ENCODE measurements around the gene EPHA6.

The EPHA6 gene

DNA sequence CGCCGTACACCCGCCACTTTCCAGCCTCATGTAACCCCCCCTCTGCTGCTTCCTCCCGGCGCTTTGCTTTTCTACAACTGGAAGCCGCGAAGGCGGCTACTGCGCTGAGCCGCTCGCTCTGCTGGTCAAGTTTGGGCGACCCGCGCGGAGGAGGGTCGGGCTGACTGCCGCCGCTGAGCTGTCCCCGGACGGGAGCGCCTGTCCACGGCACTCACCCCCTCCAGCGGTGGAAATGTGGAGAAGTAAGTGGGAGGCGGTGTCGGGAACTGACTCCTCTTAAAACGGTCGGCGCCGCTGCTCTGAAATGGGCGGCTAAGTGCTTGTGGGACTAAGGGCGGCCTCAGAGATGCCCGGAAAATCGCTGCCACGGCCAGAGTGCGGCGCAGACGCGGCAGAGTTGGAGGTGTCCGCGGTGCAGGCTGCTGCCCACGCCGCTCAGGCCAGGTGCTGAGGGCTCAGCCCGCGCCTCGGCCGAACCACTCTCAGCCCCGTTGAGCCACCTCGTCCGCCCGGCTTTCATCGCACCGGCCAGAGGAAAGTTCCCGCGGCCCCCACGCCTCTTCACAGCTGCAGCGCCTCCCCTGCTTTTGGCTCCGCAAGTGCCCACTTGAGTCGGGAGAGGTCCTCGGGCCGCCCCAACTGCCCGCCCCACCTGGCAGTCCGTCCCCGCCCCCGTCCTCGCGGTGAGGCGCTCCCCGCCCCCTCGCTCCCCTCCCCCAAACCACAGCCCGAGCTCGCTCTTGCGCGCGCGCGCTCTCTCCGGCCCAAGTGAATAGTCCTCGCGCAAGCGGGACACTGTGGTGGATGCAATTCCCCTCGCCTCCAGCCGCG lies at the start of gene EPHA6:
Gene EPHA6 (plus strand): TSS at position 775 of the 831 bp plus-strand sequence.
- no peak for DNase-seq

DNA sequence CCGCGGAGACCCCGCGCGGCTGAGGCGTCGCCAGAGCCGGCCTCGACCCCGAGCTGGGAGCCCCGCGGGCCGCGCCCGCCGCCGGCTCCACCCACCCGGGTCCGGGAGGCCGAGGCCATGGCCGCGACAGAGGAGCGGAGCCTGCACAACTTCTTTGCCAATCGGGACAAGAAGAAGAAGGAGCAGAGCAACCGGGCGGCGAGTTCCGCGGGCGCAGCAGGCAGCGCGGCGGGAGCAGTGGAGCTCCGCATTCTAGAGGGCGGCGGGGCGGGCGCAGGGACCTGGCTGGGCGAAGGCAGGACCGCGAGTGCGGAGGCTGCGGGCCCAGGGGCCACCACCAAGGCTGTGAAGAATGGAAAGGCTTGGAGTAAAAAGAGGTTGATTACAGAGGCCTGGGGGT lies 37.6 kb upstream of the EPHA6 start:
- DNase-seq, result no peak

DNA sequence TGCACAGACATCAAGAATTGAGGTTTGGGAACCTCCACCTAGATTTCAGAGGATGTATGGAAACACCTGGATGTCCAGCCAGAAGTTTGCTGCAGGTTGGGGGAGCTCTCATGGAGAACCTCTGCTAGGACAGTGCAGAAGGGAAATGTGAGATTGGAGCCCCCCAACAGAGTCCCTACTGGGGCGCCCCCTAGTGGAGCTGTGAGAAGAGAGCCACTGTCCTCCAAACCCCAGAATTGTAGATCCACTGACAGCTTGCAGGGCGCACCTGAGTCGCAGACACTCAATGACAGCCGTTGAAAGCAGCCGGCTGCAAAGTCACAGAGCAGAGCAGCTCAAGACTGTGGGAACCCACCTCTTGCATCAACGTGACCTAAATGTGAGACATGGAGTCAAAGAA lies 34.6 kb upstream of the EPHA6 start:
- no peak for DNase-seq

DNA sequence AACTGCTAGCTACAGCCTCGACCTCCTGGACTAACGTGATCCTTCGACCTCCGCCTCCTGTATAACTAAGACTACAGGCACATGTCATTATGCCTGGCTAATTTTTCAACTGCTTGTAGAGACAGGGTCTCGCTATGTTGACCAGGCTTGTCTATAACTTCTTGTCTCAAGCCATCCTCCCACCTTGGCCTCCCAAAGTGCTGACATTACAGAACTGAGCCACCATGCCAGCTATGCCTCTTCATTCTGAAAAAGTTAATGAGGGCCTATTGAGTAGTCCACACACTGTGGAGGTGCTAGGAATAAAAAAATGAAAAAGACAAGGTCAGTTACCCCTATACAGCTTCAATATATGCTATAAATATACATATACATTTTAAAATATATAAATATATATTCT lies 18.3 kb upstream of the EPHA6 start:
- DNase-seq, result no peak

DNA sequence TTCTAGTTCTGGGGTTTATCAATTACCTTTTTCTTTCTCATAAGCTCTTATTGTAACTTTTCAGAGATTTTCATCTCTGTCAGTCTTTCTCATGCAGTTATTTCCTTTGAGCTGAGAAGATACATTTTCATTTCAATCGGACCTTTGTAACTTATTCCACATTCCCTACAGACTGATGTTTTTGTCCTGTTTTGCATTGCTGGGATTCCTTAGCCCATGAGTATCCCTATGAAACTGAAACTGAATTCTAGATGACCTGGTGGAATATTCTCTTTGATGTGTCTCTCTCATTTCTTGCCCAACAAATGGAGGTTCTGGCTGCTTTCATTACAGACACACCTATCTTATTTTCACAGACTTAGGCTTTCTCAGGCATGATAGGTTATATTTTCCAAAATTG lies 10.5 kb upstream of the EPHA6 start:
- no peak for DNase-seq

DNA sequence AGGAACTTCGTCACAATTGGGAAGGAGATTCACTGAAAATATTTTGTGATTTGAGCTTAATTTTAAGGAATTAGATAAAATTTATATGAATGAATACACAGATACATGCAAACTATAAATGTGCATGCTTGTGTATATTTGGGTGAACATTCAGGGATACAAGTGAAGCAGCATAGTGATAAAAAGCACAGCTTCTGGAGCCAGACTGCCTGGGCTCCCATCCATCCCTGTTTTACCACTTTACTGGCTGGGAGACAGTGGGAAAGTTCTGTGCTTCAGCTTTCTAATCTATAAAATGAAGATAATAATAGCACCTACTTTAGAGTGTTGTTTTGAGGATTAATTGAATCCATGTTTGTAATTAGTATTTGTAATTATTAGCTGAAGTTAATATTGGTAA lies 8.1 kb upstream of the EPHA6 start:
- no peak for DNase-seq

DNA sequence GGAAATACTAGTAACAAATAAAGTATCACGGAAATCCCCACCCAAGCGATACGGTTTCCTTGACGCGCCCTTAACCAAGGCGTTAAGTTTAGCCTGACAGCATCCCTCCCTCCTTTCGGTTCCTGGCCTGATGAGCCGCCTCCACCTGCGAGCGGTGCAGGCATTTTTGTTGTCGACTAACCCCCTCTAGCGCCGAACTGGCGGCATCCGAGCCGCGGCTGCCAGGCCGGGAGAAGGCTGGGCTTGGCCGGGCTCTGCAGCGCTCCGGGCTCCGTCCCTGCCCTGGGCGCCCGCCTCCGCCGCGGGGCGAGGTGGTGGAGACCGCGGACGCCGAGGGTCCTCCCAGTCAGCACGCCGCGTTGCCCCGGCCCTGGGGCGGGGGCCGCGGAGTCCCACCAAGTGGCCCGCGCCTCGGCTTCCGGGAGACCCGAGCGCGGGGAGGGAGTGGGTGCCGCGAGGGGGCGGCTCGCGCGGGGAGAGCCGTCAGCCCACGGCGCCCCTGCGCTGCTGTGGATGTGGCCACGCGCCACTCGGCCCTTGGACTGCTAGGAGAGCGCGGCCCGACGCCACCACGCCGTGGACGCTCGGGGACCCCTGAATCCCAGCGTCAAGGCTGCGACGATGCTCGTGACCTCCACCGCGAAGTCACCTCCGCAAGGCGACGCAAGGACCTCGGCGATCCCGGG lies 1.1 kb upstream of the EPHA6 start:
- no peak for DNase-seq

DNA sequence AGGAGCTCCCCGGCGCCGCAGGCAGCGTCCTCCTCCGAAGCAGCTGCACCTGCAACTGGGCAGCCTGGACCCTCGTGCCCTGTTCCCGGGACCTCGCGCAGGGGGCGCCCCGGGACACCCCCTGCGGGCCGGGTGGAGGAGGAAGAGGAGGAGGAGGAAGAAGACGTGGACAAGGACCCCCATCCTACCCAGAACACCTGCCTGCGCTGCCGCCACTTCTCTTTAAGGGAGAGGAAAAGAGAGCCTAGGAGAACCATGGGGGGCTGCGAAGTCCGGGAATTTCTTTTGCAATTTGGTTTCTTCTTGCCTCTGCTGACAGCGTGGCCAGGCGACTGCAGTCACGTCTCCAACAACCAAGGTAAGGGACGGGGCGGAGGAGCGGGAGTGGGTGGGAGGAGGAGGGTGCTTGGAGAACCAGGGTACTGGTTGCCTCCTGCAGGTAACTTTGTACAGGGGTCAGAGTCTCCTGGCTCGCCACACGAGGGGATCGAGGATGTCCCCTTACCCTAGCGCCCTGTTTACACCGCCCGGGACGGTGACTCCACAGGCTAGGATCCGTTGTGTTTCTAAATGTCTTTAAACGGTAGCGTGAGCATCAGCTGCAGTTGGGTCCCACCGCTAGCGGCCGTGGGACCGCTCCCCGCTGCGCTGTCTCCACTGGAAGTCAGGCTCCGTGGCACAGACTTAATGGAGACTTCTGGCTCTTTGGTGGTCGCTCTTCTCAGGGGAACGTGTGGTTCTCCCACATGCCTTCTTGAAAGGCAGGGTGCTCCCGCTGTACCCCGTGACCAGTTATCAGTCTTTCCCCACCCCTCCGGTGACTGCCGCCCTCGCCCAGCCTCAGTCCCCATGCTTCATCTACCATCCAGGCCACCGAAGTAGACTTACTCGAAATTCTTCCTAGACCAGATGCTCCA lies 515 bp downstream of the EPHA6 start:
- DNase-seq, result no peak

DNA sequence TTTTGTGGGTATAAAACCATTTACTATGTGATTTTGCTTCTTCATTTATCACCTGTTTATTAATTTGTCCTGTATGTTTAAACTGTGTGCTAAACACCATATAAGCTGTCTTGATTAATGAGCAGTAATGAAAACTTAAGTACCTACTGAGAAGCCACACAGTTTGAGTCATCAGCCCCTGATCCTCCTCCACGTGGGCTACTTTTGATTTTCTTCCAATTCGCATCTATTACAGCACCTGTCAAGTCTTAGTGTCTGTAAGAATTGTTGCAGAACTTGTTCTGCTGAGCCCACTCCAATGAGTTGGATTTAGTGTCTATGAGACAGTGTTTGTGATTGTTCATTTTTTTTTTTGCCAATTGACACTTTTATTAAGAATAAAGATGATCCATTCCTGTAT lies 16.8 kb downstream of the EPHA6 start:
- DNase-seq, result no peak

DNA sequence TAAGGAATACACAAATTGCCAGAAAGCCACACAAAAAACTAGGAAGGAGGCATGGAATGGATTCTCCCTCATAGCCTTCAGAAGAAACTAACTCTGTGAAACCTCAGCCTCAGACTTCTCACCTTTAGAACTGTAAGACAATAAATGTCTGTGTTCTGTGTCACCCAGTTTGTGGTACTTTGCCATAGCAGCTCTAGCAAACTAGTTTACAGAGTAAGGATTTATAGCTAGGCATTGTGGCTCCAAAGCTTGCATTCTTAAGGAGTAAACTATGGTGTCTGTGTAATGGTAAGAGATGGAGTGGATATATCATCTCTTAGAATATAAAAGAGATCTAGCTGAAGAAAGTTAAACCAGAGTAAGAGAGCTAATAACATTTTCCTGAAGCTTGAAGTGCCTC lies 18.9 kb downstream of the EPHA6 start:
- DNase-seq, result no peak

DNA sequence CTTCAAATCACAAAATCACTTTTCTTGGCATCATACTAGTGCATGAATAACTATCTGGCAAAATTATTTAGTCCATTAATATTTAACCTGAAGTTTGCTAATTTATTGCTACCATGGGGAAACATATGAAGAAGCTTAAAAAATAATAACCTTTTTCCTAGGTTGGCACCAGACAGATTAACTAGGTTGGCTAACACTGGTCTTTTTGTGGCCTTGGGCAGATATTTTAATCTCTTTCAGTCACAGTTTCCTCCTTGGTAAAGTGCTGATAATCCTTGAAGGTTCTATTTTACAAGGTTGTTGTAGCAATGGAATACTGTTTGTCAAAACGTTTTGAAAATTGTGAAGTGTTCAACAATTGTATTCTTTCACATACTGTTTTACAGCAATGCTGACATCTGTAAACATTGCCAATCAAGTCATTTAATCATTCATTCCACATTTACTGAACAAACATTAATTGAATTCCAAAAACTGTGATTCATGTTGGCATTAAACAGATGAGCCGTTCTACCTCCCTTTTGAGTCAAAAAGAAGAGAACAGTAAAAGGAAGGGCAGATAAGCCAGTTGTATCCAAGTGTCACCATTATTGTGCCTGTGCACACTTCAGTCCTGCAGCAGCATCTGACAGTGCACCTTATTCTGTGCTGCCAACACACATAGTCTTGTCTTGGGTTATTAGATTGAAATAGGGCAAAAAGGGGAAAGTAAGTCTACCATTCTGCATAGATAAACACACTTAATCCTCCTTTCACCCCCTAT lies 21.9 kb downstream of the EPHA6 start:
- no peak for DNase-seq

DNA sequence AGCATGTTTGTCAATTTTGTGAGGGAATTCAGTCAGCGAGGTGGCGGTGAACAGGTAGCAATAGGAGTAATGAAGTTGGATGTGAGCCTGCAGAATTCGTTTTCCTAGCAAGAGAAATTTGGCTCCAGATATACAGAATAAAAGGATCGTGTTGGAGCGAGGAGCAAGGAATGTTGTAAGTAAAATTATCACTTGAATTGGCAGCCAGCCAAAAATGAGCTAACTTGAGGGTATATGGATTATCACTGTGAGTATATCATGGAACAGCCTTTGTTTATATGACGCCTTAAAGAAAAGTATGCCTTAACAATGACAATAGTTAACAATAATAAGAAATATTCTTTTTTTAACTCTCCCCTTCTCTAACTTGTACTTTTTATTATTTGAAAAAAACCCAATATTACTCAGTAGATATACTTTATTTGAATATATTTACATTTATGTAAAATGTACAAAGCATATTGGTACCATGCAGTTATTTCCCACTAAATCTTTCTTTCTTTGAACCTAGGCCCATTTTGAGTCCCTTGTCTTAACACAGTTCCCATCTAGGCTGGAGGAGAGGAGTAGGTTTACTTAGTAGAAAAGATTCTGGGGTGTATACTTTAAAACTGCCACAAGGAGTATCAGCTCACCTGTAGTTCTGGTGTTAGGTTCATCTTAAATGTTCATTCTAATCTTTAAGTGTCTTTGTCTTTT lies 29.3 kb downstream of the EPHA6 start:
- DNase-seq, result no peak

DNA sequence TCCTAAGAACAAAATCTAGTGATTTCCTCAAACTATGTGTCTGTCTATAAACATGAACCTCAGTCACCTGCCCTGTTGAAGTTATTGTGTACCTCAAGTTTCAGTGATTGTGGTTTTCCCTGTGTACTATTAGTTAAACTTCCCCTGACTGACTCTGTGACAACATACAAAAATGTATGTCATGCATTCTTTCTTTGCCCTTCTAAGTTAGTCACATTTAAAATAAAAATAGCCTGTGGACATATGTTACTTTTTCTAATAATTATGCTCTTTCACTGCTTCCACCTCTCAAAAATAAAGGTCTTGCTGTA lies 29.8 kb downstream of the EPHA6 start:
- no peak for DNase-seq

DNA sequence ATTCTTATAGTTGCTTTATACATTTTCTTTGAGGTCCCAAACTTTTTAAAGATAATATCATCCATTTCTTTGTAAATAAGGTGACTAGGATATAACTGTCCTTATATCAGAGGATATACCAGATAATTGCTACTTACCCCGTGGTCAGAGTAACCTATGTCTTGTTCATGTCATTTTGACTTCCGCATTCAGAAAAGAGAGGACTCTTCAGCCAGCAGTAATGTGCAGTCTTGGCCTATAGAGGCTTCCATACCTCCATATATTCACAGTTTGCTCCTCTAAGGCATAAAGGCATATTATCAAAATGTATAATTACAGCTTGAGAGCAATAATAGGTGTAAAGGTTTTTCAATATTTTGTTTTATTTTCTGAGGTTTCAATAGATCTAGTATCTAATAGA lies 38.5 kb downstream of the EPHA6 start:
- DNase-seq, result no peak

DNA sequence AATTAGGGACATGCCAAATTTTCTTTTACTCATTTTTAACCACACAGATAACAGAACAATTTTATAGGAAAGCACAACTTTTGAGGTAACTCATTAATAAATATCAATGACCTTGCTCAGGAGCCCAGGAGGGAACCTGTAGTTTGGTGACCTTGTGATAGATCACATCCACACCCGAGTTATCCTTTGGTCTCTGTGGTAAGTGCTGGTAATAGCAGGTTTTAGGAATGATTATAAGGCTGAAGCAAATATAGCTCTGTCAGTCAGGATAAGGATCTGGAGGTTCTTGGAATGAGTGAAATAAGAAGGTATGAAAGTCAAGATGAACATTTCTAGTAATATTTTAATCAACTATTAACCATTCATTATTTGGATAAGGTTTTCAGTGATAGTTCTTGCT lies 46.5 kb downstream of the EPHA6 start:
- DNase-seq, result no peak

DNA sequence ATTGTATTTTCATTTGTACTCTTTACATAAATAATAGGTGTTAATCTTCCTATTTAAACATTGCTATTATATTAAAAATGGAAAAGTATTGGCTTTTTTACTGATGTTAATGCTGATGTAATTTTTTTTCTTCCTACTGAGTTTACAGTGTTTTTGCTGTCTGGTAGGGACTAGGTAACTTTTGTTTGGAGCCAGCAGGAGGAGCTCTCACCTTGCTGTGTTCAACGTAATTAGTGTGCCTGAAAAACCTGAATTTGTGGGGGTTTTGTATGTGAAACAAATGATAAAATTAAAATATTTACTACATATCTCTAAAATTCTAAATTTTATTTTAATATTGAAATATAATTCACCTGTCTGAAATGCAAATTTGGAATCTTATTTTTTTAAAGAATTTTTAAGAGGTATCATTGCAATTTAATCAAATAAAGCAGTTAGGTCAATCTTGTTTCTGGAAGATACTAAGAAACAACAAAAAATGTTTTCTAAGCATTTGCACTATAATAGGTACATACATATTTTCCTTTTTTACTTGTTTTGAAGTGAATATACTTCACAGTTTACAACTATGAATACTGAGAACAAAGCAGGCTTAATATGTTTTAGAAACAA lies 48.8 kb downstream of the EPHA6 start:
- DNase-seq, result peak; percentile 4

DNA sequence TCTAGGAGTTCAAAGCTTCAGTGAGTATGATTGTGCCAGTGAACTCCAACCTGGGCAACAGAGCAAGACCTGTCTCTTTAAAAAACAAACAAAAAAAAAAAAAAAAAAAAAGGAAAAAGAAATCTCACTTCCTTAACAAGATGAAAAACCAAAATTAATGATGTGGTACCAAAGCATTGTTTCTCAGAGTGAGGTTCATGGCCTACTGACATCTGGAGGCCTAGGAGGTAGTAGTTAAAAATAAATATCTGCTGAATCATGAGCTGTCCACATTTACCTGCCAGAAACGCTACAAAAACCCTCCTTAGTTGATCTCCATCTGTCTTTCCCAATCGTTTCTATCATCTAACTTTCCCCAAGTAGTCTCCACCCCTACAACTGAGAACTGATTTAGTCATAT lies 51.2 kb downstream of the EPHA6 start:
- DNase-seq, result no peak

DNA sequence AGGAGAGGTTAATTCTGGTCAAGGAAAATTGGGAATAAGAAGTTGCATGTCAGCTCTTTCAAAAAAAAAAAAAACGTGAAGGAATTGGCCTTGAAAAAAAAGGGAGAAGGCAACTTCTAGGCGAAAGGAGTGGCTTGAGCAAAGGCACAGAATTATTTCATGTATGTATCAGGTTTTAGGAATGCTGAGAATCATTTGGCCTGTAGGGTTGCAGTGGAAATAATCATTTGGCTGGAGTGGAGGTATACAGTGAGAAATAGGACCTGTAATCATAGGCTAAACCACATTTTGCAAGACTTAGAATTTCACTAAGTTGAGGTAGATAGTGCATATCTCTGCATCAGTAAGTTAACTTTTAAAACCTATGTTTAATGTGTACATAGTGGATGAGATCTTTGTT lies 54.9 kb downstream of the EPHA6 start:
- no peak for DNase-seq

DNA sequence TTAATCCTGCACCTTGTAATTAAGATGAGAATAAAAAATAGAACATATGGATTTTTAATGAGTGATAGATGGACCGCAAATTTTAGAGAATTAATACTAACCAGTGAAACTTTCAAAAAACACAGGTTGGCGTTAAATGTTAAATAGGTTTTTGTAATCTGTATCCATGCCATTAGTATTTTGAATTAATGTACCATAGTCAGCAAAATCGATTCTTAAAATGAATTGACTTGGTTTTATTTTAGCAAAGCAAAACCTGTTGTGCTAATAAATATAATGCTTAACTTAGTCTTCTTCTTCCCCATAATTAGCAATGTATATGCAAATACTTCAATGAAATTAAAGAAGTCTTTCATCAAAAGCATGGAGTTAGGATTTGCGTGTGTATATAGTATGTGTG lies 63.1 kb downstream of the EPHA6 start:
- no peak for DNase-seq

DNA sequence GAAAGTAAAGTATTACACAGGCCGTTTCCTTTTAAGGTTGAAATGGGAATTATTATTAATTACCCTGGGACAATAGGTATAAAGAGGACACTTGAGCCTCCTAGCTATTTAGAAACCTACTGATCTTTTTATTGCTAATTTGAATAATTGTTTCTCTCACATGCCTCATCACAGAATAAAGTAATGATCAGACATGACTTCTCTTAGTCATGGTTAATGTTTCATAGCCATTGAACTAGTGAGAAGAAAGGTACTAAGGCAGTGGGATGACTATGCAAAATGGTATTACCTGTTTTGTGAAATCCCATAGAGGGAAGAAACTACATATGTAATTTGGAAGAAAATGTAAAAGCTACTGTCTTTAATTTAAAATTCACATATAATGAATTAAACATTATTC lies 85.6 kb downstream of the EPHA6 start:
- DNase-seq, result no peak

DNA sequence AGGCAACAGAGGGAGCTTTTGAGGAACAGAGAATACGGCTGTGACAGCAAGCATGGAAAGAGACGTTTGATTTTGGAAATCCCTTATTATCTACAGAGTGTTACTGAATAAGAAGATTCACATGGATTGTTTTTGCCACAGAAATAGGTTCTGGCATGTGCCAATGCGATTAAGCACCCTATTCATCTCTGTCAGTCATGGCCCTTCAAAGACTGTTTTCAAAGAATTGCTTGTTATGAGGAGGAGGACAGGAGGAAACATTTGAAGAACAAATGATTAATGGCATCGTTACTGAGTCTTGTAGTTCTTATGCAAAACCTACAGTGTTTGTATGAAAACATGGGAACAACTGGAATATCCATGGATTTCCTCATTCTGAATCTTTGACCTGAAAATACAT lies 86.2 kb downstream of the EPHA6 start:
- DNase-seq, result no peak

DNA sequence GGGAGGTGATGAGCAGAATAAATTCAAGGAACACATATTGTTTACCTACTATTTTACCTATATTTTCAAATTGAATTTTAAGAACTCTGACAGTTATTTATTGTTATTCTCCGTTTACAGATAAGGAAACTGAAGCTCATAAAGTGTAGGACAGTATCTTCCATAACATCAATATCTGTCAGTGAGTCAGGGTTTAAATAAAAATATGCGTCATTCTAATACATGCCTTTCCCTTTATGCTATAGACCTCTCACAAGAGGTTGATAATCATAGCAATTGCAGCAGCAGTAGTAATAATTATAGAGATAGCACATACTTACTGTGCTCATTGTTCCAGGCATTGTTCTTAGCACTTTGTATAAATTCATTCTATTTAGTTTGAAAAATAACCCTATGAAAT lies 101.1 kb downstream of the EPHA6 start:
- no peak for DNase-seq
